H9 (cell line): ENCODE data around the gene RMC1. TPM values are rescaled to one million over a fixed set of nuclear protein-coding genes. Genes with fewer than 3 reads are reported as not detected.

Experiments used
- DNase-seq: peaks from one replicate; pipeline ENCODE4 v3.0.0-alpha.2; 2017
- H2AFZ ChIP-seq: one replicate; pipeline ENCODE4 v1.6.1; 2013; ENCODE audit warnings: mild to moderate bottlenecking, low read length, control low read depth, moderate library complexity
- H2AK5ac ChIP-seq: 2 replicates; pipeline ENCODE4 v1.6.1; 2013; ENCODE audit warnings: low read length, control low read depth, mixed read lengths; ENCODE audit not compliant: insufficient read length
- H2BK120ac ChIP-seq: one replicate; pipeline ENCODE4 v1.6.1; 2013; ENCODE audit warnings: low read depth, mild to moderate bottlenecking, low read length, control low read depth, inconsistent platforms; ENCODE audit not compliant: poor library complexity, severe bottlenecking
- H2BK12ac ChIP-seq: 2 replicates; pipeline ENCODE4 v1.6.1; 2013; ENCODE audit warnings: low read length, control low read depth, mixed read lengths, low read depth; ENCODE audit not compliant: insufficient read length
- H2BK15ac ChIP-seq: 2 replicates; pipeline ENCODE4 v1.6.1; 2013; ENCODE audit warnings: low read depth, low read length, control low read depth
- H2BK20ac ChIP-seq: one replicate; pipeline ENCODE4 v1.6.1; 2013; ENCODE audit warnings: low read depth, mild to moderate bottlenecking, low read length, control low read depth, inconsistent platforms; ENCODE audit not compliant: poor library complexity, severe bottlenecking
- H2BK5ac ChIP-seq: 2 replicates; pipeline ENCODE4 v1.6.1; 2013; ENCODE audit warnings: low read length, control low read depth, mixed read lengths; ENCODE audit not compliant: insufficient read length
- H3K14ac ChIP-seq: 2 replicates; pipeline ENCODE4 v1.6.1; 2013; ENCODE audit warnings: low read length, control low read depth; ENCODE audit not compliant: insufficient read depth
- H3K18ac ChIP-seq: 2 replicates; pipeline ENCODE4 v1.6.1; 2013; ENCODE audit warnings: low read depth, mild to moderate bottlenecking, mixed read lengths, low read length, control low read depth; ENCODE audit not compliant: insufficient read length
- H3K23ac ChIP-seq: 2 replicates; pipeline ENCODE4 v1.6.1; 2013; ENCODE audit warnings: low read length, control low read depth, mixed read lengths, low read depth; ENCODE audit not compliant: insufficient read length
- H3K23me2 ChIP-seq: 2 replicates; pipeline ENCODE4 v1.6.1; 2013; ENCODE audit warnings: low read depth, mild to moderate bottlenecking, mixed read lengths, low read length, control low read depth; ENCODE audit not compliant: insufficient read length, poor library complexity, severe bottlenecking
- H3K27ac ChIP-seq: 2 replicates; pipeline ENCODE4 v1.5.1; 2013; ENCODE audit warnings: low read length, control low read depth, mixed read lengths, low read depth; ENCODE audit not compliant: insufficient read length
- H3K27me3 ChIP-seq: 2 replicates; pipeline ENCODE4 v1.6.1; 2013; ENCODE audit warnings: low read length, control low read depth, inconsistent platforms; ENCODE audit not compliant: insufficient read depth
- H3K4ac ChIP-seq: 2 replicates; pipeline ENCODE4 v1.6.1; 2013; ENCODE audit warnings: low read depth, mild to moderate bottlenecking, control low read depth, inconsistent platforms, low read length, moderate library complexity
- H3K4me1 ChIP-seq: 2 replicates; pipeline ENCODE4 v1.6.1; 2013; ENCODE audit warnings: low read length, control low read depth, inconsistent platforms; ENCODE audit not compliant: insufficient read depth
- H3K4me2 ChIP-seq: 2 replicates; pipeline ENCODE4 v1.6.1; 2013; ENCODE audit warnings: low read length, control low read depth, mixed read lengths; ENCODE audit not compliant: insufficient read length, insufficient read depth
- H3K56ac ChIP-seq: 2 replicates; pipeline ENCODE4 v1.6.1; 2013; ENCODE audit warnings: low read depth, mild to moderate bottlenecking, mixed read lengths, low read length, control low read depth; ENCODE audit not compliant: insufficient read length
- H3K79me1 ChIP-seq: 2 replicates; pipeline ENCODE4 v1.6.1; 2013; ENCODE audit warnings: low read depth, mild to moderate bottlenecking, moderate library complexity, low read length, control low read depth, inconsistent platforms; ENCODE audit not compliant: insufficient read depth, poor library complexity, severe bottlenecking
- H3K79me2 ChIP-seq: 2 replicates; pipeline ENCODE4 v1.6.1; 2013; ENCODE audit warnings: low read length, control low read depth, inconsistent platforms; ENCODE audit not compliant: insufficient read depth
- H3K9ac ChIP-seq: 2 replicates; pipeline ENCODE4 v1.6.1; 2013; ENCODE audit warnings: low read length, control low read depth, mixed read lengths; ENCODE audit not compliant: insufficient read length; ENCODE audit errors: extremely low read depth
- H3K9me3 ChIP-seq: one replicate; pipeline ENCODE4 v1.6.1; 2013; ENCODE audit warnings: low read depth, low read length, inconsistent platforms; ENCODE audit not compliant: control insufficient read depth
- H3T11ph ChIP-seq: one replicate; pipeline ENCODE4 v1.6.1; 2013; ENCODE audit warnings: mild to moderate bottlenecking, low read length, control low read depth, inconsistent platforms
- H4K20me1 ChIP-seq: one replicate; pipeline ENCODE4 v1.6.1; 2013; ENCODE audit not compliant: control insufficient read depth, insufficient read length, insufficient read depth
- H4K5ac ChIP-seq: 2 replicates; pipeline ENCODE4 v1.6.1; 2013; ENCODE audit warnings: low read depth, mild to moderate bottlenecking, mixed read lengths, low read length, control low read depth; ENCODE audit not compliant: insufficient read length
- H4K8ac ChIP-seq: replicated peaks from 2 replicates; pipeline ENCODE4 v1.6.1; 2013; ENCODE audit warnings: low read length, control low read depth, mixed read lengths, low read depth; ENCODE audit not compliant: insufficient read length
- H4K91ac ChIP-seq: 2 replicates; pipeline ENCODE4 v1.6.1; 2013; ENCODE audit warnings: low read depth, mild to moderate bottlenecking, moderate library complexity, mixed read lengths, low read length, control low read depth; ENCODE audit not compliant: insufficient read length
- H3K27ac Mint-ChIP-seq, 3 experiments: 2 replicates in 2 of 3; 3 replicates in 1 of 3; pipeline ENCODE4 v1.8.0; 2020 to 2021; ENCODE audit warnings: mixed read lengths in 3 of 3, mild to moderate bottlenecking in 1 of 3, moderate library complexity in 1 of 3
- H3K27me3 Mint-ChIP-seq: 2 replicates; pipeline ENCODE4 v1.8.0; 2021; ENCODE audit warnings: low read depth, mild to moderate bottlenecking, moderate library complexity, mixed read lengths
- H3K36me3 Mint-ChIP-seq, 3 experiments: 2 replicates in 2 of 3; 3 replicates in 1 of 3; pipeline ENCODE4 v1.8.0; 2020 to 2021; ENCODE audit warnings: low read depth in 3 of 3, mixed read lengths in 3 of 3; ENCODE audit not compliant: insufficient read depth in 1 of 3
- H3K4me1 Mint-ChIP-seq, 2 experiments: 2 replicates each; pipeline ENCODE4 v1.8.0; 2020; ENCODE audit warnings: mixed read lengths in 2 of 2
- H3K4me3 Mint-ChIP-seq, 2 experiments: 2 replicates in 1 of 2; 3 replicates in 1 of 2; pipeline ENCODE4 v1.8.0; 2020 to 2021; ENCODE audit warnings: mild to moderate bottlenecking in 2 of 2, mixed read lengths in 2 of 2, moderate library complexity in 1 of 2
- H3K9me3 Mint-ChIP-seq, 2 experiments: 2 replicates in 1 of 2; 3 replicates in 1 of 2; pipeline ENCODE4 v1.8.0; 2020; ENCODE audit warnings: mild to moderate bottlenecking in 2 of 2, mixed read lengths in 2 of 2, moderate library complexity in 1 of 2
- WGBS: extraction: QIAGEN DNeasy Blood & Tissue Kit; methylation state at CpG from one replicate; pipeline ENCODE4 v1.1.7; 2013; ENCODE audit warnings: missing lambda C conversion rate, low lambda C conversion rate, mixed read lengths; ENCODE audit not compliant: insufficient read length; ENCODE audit errors: extremely low coverage; 5-methylcytosine and 5-hydroxymethylcytosine counted together
- total RNA-seq: library from RNA; stranded (reverse); gene quantifications from 2 replicates; pipeline ENCODE4 v1.2.1, GENCODE V29; 2021
- TF ChIP-seq, protein P1 (sequence below): fragments of 200-600 bp; sonication (generic); conservative IDR thresholded peaks from 3 replicates; pipeline ENCODE4 v1.8.0; 2021; ENCODE audit warnings: antibody characterized with exemption, mild to moderate bottlenecking

Gene RMC1
- total RNA-seq, 1 experiment from 2014 or later, result 21.3 TPM

DNA sequence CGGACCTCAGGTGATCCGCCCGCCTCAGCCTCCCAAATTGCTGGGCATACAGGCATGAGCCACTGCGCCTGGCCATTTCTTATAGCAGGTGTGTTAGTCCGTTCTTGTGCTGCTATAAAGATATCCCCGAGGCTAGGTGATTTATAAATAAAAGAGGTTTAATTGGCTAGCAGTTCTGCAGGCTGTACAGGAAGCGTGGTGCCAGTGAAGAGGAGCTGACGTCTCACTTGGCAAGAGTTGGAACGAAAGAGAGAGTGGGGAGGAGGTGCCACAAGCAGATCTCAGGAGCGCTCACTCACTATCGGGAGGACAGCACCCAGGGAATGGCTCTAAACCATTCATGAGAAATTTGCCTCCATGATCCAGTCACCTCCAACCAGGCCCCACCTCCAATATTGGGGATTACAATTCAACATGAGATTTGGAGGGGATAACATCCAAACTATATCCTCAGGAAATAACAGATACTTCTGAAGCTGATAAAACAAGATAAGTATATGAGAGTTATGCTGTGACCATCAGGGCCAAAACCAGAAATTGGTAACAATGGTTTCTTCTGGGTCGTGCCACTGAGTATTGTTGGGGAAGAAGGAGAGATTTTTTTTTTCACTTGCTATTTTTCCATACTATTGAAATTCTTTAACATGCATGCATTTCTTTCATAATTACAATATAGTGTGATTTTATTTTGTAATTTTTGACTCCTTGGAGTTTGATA is 7.4 kb upstream of the RMC1 start:
- Histone ChIP-seq H3K14ac (no peak overlapping the region), H4K5ac (no peak overlapping the region), H3K4ac (no peak overlapping the region), H4K20me1 (no peaks in the 10 kb centered on the region), H4K91ac (no peak overlapping the region), H4K8ac (no peak overlapping the region), H3K9me3 (no peaks in the 10 kb centered on the region), H2BK5ac (no peak overlapping the region), H2BK120ac (no peak overlapping the region), H3K4me1 (no peaks in the 10 kb centered on the region), H2BK15ac (no peak overlapping the region), H3K23ac (no peak overlapping the region), H3K79me1 (no peaks in the 10 kb centered on the region), H3K9ac (no peak overlapping the region), H3K27ac (no peak overlapping the region), H3K18ac (no peak overlapping the region), H3K27me3 (no peaks in the 10 kb centered on the region), H3K79me2 (no peaks in the 10 kb centered on the region), H3K23me2 (no peaks in the 10 kb centered on the region), H2BK20ac (no peak overlapping the region), H3K56ac (no peak overlapping the region), H3K4me2 (no peak overlapping the region), H2AK5ac (no peak overlapping the region), H3T11ph (no peak overlapping the region), H2AFZ (no peak overlapping the region), H2BK12ac (no peak overlapping the region)
- Mint-ChIP-seq H3K9me3 (peaks cover 2 to 7% of the 10 kb centered on the region in 2 experiments; a peak in 3 of 5 replicates), H3K4me3 (no peak overlapping the region), H3K27ac (no peak overlapping the region), H3K36me3 (no peaks in the 10 kb centered on the region), H3K27me3 (peaks cover 4% of the 10 kb centered on the region; the same call in 1 of the 2 replicates), H3K4me1 (0 out of 4 replicates have a peak, but pooled peaks cover 0 to 4% of the 10 kb centered on the region in 2 experiments)
- WGBS, result no CpG with 5 or more reads among the region's 12 CpGs
- no peak for DNase-seq
- TF ChIP-seq, protein P1, sequence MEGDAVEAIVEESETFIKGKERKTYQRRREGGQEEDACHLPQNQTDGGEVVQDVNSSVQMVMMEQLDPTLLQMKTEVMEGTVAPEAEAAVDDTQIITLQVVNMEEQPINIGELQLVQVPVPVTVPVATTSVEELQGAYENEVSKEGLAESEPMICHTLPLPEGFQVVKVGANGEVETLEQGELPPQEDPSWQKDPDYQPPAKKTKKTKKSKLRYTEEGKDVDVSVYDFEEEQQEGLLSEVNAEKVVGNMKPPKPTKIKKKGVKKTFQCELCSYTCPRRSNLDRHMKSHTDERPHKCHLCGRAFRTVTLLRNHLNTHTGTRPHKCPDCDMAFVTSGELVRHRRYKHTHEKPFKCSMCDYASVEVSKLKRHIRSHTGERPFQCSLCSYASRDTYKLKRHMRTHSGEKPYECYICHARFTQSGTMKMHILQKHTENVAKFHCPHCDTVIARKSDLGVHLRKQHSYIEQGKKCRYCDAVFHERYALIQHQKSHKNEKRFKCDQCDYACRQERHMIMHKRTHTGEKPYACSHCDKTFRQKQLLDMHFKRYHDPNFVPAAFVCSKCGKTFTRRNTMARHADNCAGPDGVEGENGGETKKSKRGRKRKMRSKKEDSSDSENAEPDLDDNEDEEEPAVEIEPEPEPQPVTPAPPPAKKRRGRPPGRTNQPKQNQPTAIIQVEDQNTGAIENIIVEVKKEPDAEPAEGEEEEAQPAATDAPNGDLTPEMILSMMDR, result no peak
